PFSK-1 (cell line): ENCODE measurements around the gene UTP18.

Experiments
- FOXP2 ChIP-seq: optimal IDR thresholded peaks from 2 replicates; pipeline ENCODE3; 2011; ENCODE audit warnings: borderline replicate concordance, control low read depth, inconsistent platforms; ENCODE audit not compliant: insufficient read depth; ENCODE audit errors: extremely low read length, extremely low read depth
- POLR2AphosphoS5 ChIP-seq: IDR thresholded peaks from 2 replicates; pipeline ENCODE4 v1.6.1; 2012; ENCODE audit warnings: low read depth, mild to moderate bottlenecking, control low read depth, low read length, moderate library complexity
- SIN3A ChIP-seq: IDR thresholded peaks from 2 replicates; pipeline ENCODE4 v1.6.1; 2012; ENCODE audit warnings: mild to moderate bottlenecking, low read length, moderate library complexity, borderline replicate concordance; ENCODE audit not compliant: insufficient read depth
- TAF1 ChIP-seq: IDR thresholded peaks from 2 replicates; pipeline ENCODE4 v1.6.1; 2012; ENCODE audit warnings: low read length, control low read depth, borderline replicate concordance; ENCODE audit not compliant: insufficient read depth
- TF ChIP-seq, protein P1 (sequence below), 2 experiments: IDR thresholded peaks; 2 replicates each; pipeline versions ENCODE4 v1.6.1 to v1.8.0; 2011 to 2012; ENCODE audit warnings: low read depth in 2 of 2, low read length in 2 of 2, control low read depth in 1 of 2, inconsistent platforms in 1 of 2, mild to moderate bottlenecking in 1 of 2, moderate library complexity in 1 of 2; ENCODE audit not compliant: insufficient read depth in 1 of 2

DNA sequence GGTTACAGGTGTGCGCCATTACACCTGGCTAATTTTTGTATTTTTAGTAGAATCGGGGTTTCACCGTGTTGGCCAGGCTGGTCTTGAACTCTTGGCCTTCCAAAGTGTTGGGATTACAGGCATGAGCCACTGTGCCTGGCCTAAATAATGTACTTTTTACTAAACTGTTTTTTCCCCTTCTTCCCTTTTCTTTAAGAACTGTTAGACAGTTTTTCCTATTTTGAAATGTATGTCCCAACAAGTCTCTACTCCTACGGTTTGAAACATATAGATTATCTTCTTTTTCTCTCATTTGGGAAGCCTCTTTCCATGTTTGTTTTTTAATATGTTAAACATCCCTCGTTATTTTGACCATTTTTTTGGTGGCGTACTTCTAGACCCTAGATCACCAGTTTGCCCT is 9.6 kb downstream of the UTP18 start:
- TF ChIP-seq, protein P1, sequence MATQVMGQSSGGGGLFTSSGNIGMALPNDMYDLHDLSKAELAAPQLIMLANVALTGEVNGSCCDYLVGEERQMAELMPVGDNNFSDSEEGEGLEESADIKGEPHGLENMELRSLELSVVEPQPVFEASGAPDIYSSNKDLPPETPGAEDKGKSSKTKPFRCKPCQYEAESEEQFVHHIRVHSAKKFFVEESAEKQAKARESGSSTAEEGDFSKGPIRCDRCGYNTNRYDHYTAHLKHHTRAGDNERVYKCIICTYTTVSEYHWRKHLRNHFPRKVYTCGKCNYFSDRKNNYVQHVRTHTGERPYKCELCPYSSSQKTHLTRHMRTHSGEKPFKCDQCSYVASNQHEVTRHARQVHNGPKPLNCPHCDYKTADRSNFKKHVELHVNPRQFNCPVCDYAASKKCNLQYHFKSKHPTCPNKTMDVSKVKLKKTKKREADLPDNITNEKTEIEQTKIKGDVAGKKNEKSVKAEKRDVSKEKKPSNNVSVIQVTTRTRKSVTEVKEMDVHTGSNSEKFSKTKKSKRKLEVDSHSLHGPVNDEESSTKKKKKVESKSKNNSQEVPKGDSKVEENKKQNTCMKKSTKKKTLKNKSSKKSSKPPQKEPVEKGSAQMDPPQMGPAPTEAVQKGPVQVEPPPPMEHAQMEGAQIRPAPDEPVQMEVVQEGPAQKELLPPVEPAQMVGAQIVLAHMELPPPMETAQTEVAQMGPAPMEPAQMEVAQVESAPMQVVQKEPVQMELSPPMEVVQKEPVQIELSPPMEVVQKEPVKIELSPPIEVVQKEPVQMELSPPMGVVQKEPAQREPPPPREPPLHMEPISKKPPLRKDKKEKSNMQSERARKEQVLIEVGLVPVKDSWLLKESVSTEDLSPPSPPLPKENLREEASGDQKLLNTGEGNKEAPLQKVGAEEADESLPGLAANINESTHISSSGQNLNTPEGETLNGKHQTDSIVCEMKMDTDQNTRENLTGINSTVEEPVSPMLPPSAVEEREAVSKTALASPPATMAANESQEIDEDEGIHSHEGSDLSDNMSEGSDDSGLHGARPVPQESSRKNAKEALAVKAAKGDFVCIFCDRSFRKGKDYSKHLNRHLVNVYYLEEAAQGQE (IDR thresholded peaks at IDR 0.05; ENCODE audit: insufficient read depth in 1 of 2, low read depth in 2 of 2, low read length in 2 of 2) = no peak
- TF ChIP-seq POLR2AphosphoS5 = no peak
- no peak for TF ChIP-seq SIN3A
- TF ChIP-seq TAF1 = no peak
- no peak for TF ChIP-seq FOXP2
